HG03354 (cell line): Measurements from ENCODE around the gene HLCS.
"Not testable (repeated sequence)": the region's sequence is repeated elsewhere in the genome, so short reads cannot be mapped to it uniquely, and the experiment has no call there.

Experiments
- ATAC-seq: cut with Tn5 transposase; IDR thresholded peaks from one replicate; pipeline ENCODE4 v1.9.1; 2021; ENCODE audit warnings: mild to moderate bottlenecking; ENCODE audit not compliant: unreplicated experiment, poor library complexity, severe bottlenecking

HLCS gene

DNA sequence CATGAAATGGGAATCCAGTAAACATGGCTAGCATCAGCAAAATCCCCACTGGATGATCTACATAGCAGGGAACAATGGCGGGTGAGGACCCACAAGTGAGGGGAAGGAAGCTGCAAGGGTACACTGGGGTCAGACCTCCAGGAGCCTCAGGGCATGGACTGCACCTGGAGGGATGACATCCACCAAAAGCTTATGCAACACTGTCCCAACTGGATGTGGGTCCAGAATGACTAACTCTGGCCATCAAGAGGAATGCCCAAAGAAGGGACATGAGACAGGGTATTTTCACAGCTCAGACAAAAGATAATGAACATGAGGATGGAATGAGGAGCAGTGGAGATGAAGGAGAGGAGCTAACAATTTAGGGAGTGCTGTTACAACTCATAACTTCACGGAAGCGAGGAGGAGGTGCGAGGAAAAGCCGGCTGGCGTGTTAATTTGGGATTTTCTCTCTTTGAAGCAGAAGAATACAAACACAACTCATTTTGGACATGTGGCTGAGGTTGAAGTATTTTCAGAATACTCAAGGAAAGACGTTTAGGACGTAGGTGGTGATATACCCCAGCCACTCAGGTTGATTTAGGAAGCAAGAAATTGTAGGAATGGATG is 5.7 kb downstream of the HLCS start:
- no peak for ATAC-seq

DNA sequence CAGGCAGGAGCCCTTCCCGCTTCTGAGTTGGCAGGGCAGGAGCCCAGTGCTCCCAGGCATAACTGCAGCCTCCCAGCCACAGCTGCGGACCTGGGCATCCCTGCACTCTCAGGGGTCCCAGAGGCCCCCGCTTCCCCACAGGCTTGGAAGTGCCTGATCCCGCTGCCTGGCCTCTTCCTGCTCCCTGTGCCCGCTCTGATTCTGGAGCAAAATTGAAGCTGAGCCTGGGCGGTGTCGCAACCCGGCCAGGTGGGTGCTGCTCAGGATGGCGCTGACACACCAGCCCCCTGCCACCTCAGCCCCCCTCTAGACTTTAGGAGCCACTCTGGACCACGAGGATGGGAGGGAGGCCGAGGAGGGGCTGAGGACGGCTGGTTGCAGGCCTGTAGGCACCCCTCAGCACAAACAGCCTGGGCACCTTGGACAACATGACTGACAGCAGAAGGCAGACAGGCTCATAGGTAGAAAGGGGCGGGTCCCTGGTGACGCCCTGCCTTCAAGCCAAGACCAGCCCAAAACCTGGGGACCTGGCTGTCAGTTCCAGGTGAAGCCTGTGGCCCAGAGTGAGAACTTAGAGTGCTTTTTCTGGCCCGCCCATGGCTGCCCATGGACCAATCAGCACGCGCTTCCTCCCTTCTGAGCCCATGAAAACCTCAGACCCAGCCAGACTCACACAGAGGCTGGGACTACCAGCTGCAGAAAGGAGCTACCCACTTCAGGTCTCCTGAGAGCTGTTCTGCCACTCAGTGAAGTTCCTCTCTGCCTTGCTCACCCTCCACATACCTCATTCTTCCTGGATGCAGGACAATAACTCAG is 7.2 kb downstream of the HLCS start:
- no peak for ATAC-seq

DNA sequence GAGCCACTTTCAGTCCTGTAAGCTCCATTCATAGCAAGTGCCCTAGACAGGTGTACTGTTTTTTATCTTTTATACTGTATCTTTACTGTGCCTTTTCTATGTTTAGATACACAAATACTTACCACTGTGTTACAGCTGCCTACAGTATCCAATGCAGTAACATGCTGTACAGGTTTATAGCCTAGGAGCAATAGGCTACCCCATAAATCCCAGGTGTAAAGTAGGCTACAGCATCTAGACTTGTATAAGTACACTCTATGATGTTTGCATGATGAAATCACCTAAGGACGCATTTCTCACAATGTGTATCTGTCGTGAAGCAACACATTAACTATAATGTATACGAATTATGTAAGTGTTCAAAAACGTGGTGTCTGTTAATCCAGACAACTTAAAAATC is 10.7 kb downstream of the HLCS start:
- no peak for ATAC-seq

DNA sequence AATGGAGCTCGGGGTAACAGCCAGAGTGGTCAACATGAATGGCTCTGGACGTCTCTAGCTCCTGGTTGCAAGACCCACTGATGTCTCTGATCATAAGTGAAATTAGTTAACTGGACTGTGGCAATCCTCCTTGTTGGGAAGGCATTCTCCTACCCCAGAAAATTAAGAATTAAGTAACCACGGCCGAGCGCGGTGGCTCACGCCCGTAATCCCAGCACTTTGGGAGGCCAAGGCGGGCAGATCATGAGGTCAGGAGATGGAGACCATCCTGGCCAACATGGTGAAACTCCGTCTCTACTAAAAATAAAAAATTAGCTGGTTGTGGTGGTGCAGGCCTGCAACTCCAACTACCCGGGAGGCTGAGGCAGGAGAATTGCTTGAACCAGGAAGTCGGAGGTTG is 14.1 kb downstream of the HLCS start:
- not testable (repeated sequence) for ATAC-seq

DNA sequence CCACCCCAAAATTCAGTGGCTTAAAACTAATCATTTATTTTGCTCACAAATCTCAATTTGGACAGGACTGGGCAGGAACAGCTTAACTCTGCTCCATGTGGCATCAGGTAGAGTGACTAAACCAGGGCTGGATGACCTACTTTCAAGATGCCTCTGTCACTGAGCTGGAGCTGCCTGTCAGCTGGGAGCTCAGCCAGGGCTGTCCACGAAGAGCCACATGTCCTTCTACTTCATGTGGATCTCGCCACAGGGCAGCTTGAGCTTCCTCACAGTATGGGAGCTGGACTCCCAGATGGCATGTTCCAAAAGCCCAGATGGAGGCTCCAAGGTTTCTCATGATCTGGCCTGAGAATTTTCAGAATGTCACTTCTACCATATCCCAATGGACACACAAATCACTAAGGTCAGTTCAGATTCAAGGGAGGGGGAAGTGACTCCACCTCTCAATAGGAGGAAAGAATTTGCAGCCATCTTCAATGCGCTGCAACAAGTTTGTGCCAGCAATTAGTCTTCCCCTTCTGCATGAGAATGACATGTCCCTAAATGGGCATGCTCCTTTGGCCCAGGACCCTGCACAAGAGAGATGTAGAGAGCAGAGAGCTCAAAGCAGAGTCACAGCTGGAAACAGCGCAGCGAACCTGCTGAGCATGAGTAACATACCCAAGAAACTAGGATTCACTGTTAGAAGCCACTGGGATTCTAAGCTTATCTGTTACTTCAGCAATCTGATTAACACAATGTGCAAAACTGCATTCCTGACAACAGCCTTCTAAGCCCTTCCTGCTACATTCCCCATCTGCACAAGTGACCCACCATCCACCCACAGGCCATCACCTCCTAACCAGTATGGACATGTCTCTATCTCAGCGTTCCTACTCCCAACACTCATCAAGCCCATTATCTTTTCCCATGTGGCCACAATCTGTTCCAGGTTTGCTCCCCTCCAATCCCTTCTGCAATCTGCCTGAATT is 17.0 kb downstream of the HLCS start:
- ATAC-seq = no peak

DNA sequence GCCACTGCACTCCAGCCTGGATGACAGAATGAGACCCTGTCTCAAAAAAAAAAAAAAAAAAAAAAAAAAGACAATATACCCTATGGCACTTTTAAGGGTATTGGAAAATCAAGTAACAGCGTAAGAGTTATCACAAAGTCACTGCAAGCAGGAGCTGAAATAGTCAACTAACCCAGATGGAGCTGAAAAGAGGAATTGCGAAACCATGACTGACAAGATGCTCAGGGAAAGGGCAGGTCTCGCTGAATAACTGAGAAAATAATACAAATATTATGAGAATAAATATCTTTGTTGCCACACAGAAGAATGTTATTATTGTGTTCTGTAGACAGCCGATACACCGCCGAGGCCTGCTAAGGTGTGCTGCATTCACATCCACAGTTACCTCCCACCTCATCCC is 17.8 kb downstream of the HLCS start:
- no peak for ATAC-seq

DNA sequence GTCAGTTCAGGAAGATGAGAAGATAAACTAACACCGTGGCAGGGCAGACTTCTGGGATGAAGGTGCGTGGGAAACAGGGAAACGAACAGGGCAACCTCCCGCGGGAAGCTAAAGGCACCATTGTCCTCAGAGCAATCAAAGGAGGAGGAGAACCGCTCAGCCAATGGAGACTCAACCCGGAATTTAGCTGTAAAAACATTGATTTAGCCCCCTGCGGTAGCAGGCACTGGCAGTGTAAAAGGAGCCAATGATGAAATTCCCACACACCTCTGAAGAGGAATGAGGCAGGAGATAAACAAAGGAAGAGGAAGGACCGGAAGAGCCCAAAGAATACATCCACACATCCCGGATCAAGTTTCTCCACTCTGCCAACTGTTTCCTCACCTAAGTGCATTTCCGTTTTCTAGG is 19.5 kb downstream of the HLCS start:
- ATAC-seq = no peak

DNA sequence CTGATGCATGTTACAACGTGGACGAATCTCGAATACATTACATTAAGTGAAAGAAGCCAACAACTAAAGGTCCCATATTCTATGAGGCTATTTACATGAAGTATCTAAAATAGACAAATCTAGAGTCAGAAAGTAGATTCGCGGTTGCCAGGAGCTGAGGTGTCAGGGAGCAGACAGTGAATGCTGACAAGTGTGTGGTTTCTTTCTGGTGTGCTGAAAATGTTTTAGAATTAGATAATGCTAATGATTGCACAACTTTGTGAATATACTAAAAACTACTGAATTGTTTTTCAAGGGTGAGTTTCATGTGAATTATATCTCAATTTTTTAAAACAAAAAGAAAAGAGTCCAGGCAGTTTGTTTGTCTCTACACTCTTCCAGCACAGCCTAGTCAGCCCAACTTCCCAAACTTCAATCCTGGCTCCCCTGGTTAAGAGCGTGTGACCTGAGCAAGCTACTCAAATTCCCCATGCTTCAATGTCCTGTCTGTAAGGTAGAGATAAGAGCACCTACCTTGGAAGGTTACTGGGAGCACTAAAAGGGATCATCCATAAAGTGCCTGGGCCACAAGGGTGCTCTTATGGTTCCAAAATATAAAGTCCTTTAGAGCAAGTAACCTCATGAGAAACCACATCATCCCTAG is 20.9 kb downstream of the HLCS start:
- no peak for ATAC-seq

DNA sequence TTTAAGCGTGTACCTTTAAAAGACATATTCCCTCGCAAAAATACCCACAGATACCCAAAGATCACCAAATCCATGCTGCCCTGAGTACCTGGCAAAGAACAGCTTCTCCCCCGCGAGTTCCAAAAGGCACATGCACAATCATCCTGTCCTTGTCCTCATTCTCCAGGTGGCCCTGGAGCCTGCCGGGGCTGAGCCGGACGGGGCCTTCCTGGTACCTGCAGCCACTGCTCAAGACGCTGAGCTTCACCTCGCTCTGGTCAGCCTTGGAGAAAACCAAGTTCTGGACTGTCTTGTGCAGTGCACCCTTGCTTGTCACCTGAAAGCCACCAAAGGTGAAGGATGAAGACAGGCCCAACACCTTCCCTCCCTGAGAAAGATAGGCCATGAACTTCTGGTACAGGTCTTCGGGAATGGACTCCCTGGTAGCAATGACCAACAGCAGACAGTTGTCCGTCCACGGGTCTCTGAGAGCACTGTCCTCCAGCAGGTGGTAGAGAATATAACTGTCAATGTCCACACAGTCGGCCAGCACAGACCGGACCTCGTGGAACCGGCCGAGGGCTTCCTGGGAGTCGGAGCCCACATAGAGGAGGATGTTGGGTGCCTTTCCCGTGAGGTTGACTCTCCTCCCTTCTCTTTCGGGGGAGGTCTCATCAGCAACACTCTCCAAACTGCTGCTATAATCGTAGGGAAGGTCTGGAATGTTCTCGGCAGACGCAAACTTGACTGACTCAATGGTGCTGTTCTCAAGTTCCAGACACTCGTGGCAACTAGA is 29.9 kb downstream of the HLCS start:
- no peak for ATAC-seq

DNA sequence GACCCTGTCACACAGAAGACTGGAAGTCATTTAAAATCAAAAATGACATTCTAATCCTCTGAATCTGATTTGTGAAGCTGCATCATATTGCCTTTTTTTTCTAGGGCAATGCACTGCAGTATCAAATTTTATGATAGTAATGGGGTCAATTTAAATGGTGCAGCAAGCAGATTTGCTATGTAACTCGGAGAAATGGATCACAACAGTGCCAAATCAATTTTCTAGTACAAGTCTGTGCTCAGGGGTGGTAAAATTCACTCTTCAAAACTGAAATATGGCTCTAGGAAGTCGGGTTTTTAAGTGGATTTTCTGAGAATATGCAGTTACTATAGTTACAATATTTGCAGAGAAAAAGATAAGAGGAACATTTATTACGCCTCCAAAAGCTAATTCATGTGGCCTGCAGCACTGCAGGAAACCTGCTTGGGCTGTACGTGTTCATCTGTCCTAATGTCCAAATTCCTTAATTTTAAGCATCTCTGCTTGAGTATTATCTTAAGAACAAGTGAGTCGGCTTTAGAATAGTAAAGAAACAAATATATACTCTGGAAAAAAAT is 31.5 kb downstream of the HLCS start:
- no peak for ATAC-seq

DNA sequence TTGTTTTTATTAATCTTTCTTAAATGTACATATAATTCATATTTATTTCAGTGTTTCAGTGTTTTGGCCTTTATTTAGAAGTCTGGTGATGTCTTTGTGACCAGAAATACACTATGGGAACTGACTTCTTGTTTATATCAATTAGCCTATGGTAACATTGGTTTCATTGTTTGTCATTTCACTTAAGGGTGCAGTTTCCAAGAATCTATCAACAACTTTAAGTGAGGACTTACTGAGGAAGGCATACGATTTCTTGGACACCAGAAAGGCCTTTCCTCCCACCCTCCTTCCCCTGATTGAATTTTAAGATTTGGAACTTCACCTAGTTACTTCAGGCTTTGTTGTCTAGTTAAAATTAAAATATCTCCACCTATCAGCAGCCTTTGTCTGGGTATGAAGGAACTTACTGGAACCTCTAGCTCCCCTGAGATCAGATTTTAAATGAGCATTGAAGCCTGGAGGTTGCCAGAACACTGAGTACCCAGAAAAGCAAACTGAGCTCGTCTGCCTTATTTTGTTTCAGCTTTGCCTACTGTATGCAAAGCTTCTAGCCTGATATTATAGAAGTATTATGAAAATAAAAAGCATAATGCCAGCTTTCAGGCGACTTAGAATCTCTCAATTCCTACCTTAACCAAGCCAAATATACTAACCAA is 34.2 kb downstream of the HLCS start:
- no peak for ATAC-seq

DNA sequence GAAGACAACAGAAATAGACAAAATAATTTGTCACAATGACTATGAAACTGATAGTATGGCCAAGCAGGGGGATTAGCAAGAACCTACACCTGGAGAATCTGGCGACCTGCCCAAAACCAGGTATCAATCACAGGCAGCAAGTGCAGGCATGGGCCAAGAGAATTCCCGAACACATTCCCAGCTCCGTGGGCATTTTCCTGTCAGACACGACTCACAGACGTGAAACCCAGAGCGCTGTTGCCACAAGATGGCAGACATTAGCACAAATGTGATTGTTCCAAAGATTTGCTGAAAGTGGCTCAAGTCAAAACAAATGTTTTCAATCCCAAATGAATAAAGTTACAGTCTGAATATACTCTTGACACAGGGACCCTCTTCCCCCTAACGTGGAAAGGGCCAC is 36.8 kb downstream of the HLCS start:
- ATAC-seq = no peak

DNA sequence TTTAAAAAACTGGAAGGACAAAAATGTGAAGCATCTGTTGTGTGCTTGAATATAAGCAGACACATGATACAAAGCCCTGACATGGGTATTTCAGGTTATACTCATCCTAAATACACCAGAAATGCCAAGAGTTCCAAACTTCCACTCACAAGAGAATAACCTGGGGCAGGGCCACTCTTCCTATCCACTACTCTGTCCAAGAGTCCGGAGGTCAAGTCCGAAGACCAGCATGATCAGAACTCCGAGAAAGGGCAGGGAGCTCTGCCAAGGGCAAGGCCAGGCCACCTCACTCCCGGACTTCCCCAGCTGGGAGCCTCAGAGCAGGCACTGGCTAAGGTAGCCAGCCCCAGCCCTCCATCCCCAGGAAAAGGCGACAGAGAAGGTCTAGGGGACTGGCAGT is 37.5 kb downstream of the HLCS start:
- no peak for ATAC-seq

DNA sequence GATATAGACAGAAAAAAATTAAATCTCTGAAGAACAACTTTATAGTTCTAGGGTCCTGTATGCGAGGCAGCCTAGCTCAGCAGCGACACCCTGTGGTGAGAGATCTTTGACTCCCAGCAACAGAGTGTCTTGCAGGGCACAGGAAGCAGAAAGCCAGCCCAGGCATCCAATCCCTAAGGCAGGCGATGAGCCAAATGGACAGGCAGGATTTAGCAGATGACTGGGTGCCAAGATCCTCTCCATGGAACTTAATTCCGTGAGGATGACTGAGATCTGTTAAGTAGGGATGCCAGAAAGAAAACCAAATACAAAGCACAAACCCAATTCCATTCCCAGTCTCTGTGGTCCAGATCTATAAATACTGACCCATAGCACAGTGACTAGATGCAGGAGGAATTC is 38.8 kb downstream of the HLCS start:
- peak; percentile 47 for ATAC-seq

DNA sequence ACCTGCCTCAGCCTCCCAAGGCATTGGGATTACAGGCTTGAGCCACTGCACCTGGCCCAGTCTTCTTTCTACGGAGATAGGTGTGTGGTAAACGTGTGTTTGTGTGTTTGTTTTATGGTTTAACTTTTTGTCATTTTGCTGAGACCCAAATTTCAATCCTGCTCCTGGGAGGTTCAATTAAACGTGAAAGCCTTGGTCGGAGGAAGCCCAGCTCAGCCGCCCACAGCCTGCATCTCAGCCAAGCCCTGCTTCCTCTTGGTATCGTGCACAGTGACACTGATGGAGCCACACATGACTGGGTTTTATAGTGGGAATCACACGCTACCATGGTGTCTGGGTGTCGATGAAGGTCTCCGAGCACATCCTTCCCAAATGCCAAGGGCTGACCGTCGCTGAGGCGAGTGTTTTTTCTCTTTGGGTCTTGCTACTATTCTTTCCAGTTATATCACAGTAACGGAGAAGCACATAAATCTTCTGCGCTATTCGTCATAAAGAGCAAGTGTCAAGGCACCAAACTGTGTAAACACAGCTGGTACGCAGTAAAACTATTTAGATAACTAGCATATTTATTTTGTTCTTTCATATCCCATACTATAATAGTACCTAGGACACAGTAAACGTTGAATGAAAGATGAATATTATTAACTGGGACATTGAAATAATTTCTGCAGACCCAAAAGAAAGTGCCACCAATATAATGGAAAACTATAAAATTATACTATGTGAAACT is 39.3 kb downstream of the HLCS start:
- ATAC-seq = no peak

DNA sequence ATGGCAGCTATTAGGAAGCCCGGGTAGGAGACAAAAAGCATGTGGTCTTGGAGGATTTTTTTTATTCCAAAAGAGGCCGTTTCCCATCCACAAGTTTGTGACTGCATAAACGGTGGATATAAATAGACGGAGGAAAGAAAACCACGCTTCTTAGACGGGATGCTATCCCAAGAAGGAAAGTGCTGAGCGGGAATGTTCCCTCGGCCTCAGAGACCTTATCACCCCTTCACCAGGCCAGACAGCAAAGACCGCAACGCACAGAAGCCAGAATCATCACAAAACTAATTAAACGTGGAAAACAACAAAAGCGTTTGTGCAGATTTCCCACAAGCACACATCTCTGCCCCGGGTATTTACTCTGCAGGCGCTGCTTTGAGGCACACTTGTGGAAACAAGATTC is 43.2 kb downstream of the HLCS start:
- ATAC-seq = no peak

DNA sequence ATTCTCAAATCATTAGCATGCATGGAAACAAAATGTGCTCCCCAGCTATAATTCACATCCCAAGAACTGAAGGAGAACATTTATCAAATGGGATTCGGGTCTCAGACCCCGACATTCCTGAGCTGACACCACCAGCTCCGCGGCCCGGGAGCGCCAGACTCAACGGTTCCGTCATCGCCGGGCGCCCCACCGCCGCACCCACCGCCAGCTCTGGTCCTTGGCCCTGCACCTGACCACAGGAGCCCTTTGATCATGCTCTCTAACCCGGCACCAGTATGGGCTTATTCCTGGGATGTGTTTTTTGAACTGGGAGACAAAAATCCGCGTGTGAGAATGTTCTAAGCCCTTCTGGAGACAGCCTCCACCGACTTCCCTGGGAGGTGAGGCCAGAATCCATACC is 43.6 kb downstream of the HLCS start:
- ATAC-seq = no peak

DNA sequence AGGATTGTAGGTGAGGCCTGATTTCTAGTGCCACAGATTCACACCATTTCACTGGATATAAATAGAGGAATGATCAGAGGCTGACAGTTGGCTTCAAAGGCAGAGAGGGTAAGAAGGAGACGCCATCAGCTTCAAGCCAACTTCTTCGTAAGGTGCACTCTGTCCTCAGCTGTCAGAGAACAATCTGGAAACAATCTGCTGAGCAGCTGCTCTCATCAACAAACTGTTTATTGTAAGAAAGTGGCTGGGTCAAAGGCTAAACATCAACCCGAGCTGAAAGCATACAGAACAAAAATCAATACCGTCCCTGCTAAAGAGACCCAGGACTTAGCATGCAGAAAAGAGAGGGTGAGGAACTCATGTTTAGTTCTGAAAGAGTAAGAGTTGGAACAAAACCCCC is 48.2 kb downstream of the HLCS start:
- ATAC-seq = no peak
